Midbrain (tissue), 1 donor: ENCODE measurements around the gene SLC35B2.
A peak's percentile ranks its signal among the peaks of the same experiment; 100 is the strongest.

ENCODE experiments used
- DNase-seq: peaks from one replicate; lab custom pipeline; 2025; lab: John Stamatoyannopoulos, UW

Gene SLC35B2

GRCh38 chr6:44257025-44257752 is at the start of gene SLC35B2:
SLC35B2 (minus strand) TSS chr6:44257528; CDS start chr6:44257410, 118 bp downstream.
- DNase-seq = peak; percentile 94

GRCh38 chr6:44306710-44307109 is 49.4 kb upstream of the SLC35B2 start:
- no peak for DNase-seq

GRCh38 chr6:44305200-44305725 is 47.9 kb upstream of the SLC35B2 start:
- no peak for DNase-seq

GRCh38 chr6:44304282-44305199 is 47.2 kb upstream of the SLC35B2 start:
- DNase-seq = peak; percentile 10

- no peak for DNase-seq
Measured at GRCh38 chr6:44303842-44304241, 46.5 kb upstream of the SLC35B2 start.

- no peak for DNase-seq
Measured at GRCh38 chr6:44302856-44303255, 45.5 kb upstream of the SLC35B2 start.

GRCh38 chr6:44301782-44302564 is 44.6 kb upstream of the SLC35B2 start:
- no peak for DNase-seq

- no peak for DNase-seq
Measured at GRCh38 chr6:44301106-44301505, 43.8 kb upstream of the SLC35B2 start.

- no peak for DNase-seq
Measured at GRCh38 chr6:44300292-44300823, 43.0 kb upstream of the SLC35B2 start.

- no peak for DNase-seq
Measured at GRCh38 chr6:44298864-44299263, 41.5 kb upstream of the SLC35B2 start.

GRCh38 chr6:44298055-44298803 is 40.9 kb upstream of the SLC35B2 start:
- DNase-seq = no peak

GRCh38 chr6:44297063-44298038 is 40.0 kb upstream of the SLC35B2 start:
- peak; percentile 54 for DNase-seq

GRCh38 chr6:44294832-44295791 is 37.8 kb upstream of the SLC35B2 start:
- DNase-seq = no peak

GRCh38 chr6:44292661-44293365 is 35.5 kb upstream of the SLC35B2 start:
- no peak for DNase-seq

GRCh38 chr6:44291841-44292240 is 34.5 kb upstream of the SLC35B2 start:
- no peak for DNase-seq

- DNase-seq = no peak
Measured at GRCh38 chr6:44289726-44290260, 32.5 kb upstream of the SLC35B2 start.

GRCh38 chr6:44286747-44287146 is 29.4 kb upstream of the SLC35B2 start:
- no peak for DNase-seq

- no peak for DNase-seq
Measured at GRCh38 chr6:44286285-44286565, 28.9 kb upstream of the SLC35B2 start.
